DOHH2 (cell line): Measurements from ENCODE around the gene SMAD3.
"Not testable (repeated sequence)": the region's sequence is repeated elsewhere in the genome, so short reads cannot be mapped to it uniquely, and the experiment has no call there.

Experiments
- H3F3A ChIP-seq: fragments of 200-600 bp; sonication (generic), shearing (Covaris generic); 2 replicates; pipeline ENCODE4 v1.6.0; 2016; ENCODE audit warnings: antibody characterized with exemption, mild to moderate bottlenecking; ENCODE audit not compliant: control insufficient read depth, insufficient read depth
- H3K27ac ChIP-seq: fragments of 200-600 bp; sonication (generic); 2 replicates; pipeline ENCODE4 v1.5.1; 2014; ENCODE audit warnings: low read depth, mild to moderate bottlenecking, low read length, moderate library complexity
- H3K27me3 ChIP-seq: fragments of 200-600 bp; sonication (generic); 2 replicates; pipeline ENCODE4 v1.6.1; 2014; ENCODE audit warnings: mild to moderate bottlenecking, low read length, mixed read lengths; ENCODE audit not compliant: control insufficient read depth
- H3K36me3 ChIP-seq: fragments of 200-600 bp; sonication (generic); 2 replicates; pipeline ENCODE4 v1.6.1; 2014; ENCODE audit warnings: mild to moderate bottlenecking, low read length, moderate library complexity, mixed read lengths; ENCODE audit not compliant: control insufficient read depth
- H3K4me1 ChIP-seq: fragments of 200-600 bp; sonication (generic); 2 replicates; pipeline ENCODE4 v1.6.1; 2014; ENCODE audit warnings: mild to moderate bottlenecking, low read length, mixed read lengths; ENCODE audit not compliant: control insufficient read depth
- H3K4me2 ChIP-seq: fragments of 200-600 bp; sonication (generic); 2 replicates; pipeline ENCODE4 v1.6.0; 2014; ENCODE audit warnings: mild to moderate bottlenecking, low read length, moderate library complexity
- H3K4me3 ChIP-seq: fragments of 200-600 bp; sonication (generic); 2 replicates; pipeline ENCODE4 v1.5.1; 2014; ENCODE audit warnings: mild to moderate bottlenecking, low read length, mixed read lengths
- H3K79me2 ChIP-seq: fragments of 200-600 bp; sonication (generic); 2 replicates; pipeline ENCODE4 v1.6.1; 2014; ENCODE audit warnings: mild to moderate bottlenecking, low read length, mixed read lengths; ENCODE audit not compliant: control insufficient read depth
- H3K9me2 ChIP-seq: fragments of 200-600 bp; sonication (generic); replicated peaks from 2 replicates; pipeline ENCODE4 v1.6.1; 2014; ENCODE audit warnings: mild to moderate bottlenecking, low read length, mixed read lengths; ENCODE audit not compliant: control insufficient read depth
- H3K9me3 ChIP-seq: fragments of 200-600 bp; sonication (generic); 2 replicates; pipeline ENCODE4 v1.6.1; 2014; ENCODE audit warnings: antibody characterized with exemption, low read length, mixed read lengths; ENCODE audit not compliant: control insufficient read depth, insufficient read depth
- H4K20me1 ChIP-seq: fragments of 200-600 bp; sonication (generic); 2 replicates; pipeline ENCODE4 v1.6.0; 2014; ENCODE audit warnings: low read depth, mild to moderate bottlenecking, antibody characterized with exemption, low read length, moderate library complexity; ENCODE audit not compliant: control insufficient read depth, insufficient read depth
- CTCF ChIP-seq: fragments of 200-600 bp; sonication (generic); IDR thresholded peaks from one replicate; pipeline ENCODE4 v1.5.1; 2014; ENCODE audit warnings: antibody characterized with exemption, mild to moderate bottlenecking, low read depth, low read length; ENCODE audit not compliant: poor library complexity, severe bottlenecking
- EZH2phosphoT487 ChIP-seq: fragments of 200-600 bp; sonication (generic); IDR thresholded peaks from 2 replicates; pipeline ENCODE4 v1.6.1; 2017; ENCODE audit warnings: borderline replicate concordance, mild to moderate bottlenecking, antibody characterized with exemption, low read length, moderate library complexity, mixed read lengths

The SMAD3 gene

GRCh38 chr15:67018441-67018840 lies 47.0 kb upstream of the SMAD3 start:
- peaks cover 2% of the 10 kb centered on the region; the same call in 1 of the 2 replicates for H3K27me3 ChIP-seq
- no peak overlapping the region for H3K4me3 ChIP-seq
- H3K79me2 ChIP-seq, result no peaks in the 10 kb centered on the region
- TF ChIP-seq CTCF (no peak), EZH2phosphoT487 (no peak)
- no peak overlapping the region for H3K4me2 ChIP-seq
- no peaks in the 10 kb centered on the region for H3K9me3 ChIP-seq
- no peak overlapping the region for H3K27ac ChIP-seq
- no peaks in the 10 kb centered on the region for H3K4me1 ChIP-seq
- H3K36me3 ChIP-seq, result no peaks in the 10 kb centered on the region
- H3K9me2 ChIP-seq, result no peaks in the 10 kb centered on the region
- no peaks in the 10 kb centered on the region for H3F3A ChIP-seq
- H4K20me1 ChIP-seq, result no peaks in the 10 kb centered on the region

DNA sequence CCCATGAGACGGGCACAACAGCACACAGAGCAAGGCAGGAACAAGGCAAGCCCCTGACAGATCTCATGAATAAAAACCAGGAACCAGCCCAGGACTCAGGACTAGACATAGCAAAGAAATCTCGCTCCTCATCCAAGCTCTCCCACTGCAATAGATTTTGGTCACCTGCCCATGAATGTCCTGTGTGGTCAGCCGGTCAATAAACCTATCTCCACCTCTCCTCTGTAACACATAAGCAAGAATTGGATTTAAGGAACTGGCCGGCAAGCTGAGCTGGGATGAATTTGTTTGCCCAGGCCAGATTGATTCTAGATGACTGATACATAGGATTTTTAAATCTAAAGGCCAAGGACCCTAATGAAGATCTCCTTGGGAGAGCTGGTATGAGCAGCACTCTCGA lies 46.3 kb upstream of the SMAD3 start:
- Histone ChIP-seq H3K27ac (no peak overlapping the region), H3K4me3 (no peak overlapping the region), H3K4me2 (no peak overlapping the region), H3K4me1 (no peaks in the 10 kb centered on the region), H3K27me3 (peaks cover 2% of the 10 kb centered on the region; the same call in 1 of the 2 replicates), H3K9me3 (no peaks in the 10 kb centered on the region), H4K20me1 (no peaks in the 10 kb centered on the region), H3K9me2 (no peaks in the 10 kb centered on the region), H3K79me2 (no peaks in the 10 kb centered on the region), H3K36me3 (no peaks in the 10 kb centered on the region), H3F3A (no peaks in the 10 kb centered on the region)
- TF ChIP-seq CTCF, result no peak
- no peak for TF ChIP-seq EZH2phosphoT487

- Histone ChIP-seq H3K27me3 (peaks cover 2% of the 10 kb centered on the region; the same call in 1 of the 2 replicates), H3K9me2 (no peaks in the 10 kb centered on the region), H3K36me3 (no peaks in the 10 kb centered on the region), H3F3A (no peaks in the 10 kb centered on the region), H3K27ac (no peak overlapping the region), H3K9me3 (no peaks in the 10 kb centered on the region), H3K4me3 (no peak overlapping the region), H3K4me1 (no peaks in the 10 kb centered on the region), H3K4me2 (no peak overlapping the region), H4K20me1 (no peaks in the 10 kb centered on the region), H3K79me2 (no peaks in the 10 kb centered on the region)
- no peak for TF ChIP-seq CTCF
- no peak for TF ChIP-seq EZH2phosphoT487
These were observed 45.4 kb upstream of the SMAD3 start for GRCh38 chr15:67019884-67020520.

- not testable (repeated sequence) for H3K4me1 ChIP-seq, H3F3A ChIP-seq, H3K4me2 ChIP-seq, H3K36me3 ChIP-seq, H3K9me2 ChIP-seq, H3K9me3 ChIP-seq, H3K79me2 ChIP-seq, H3K27me3 ChIP-seq, H3K4me3 ChIP-seq, H3K27ac ChIP-seq, H4K20me1 ChIP-seq
These were observed 44.7 kb upstream of the SMAD3 start for GRCh38 chr15:67020668-67021067.
